Measurements from ENCODE around the gene IGLL1.
"Not testable (repeated sequence)": the region's sequence is repeated elsewhere in the genome, so short reads cannot be mapped to it uniquely, and the experiment has no call there.

IGLL1 gene

DNA sequence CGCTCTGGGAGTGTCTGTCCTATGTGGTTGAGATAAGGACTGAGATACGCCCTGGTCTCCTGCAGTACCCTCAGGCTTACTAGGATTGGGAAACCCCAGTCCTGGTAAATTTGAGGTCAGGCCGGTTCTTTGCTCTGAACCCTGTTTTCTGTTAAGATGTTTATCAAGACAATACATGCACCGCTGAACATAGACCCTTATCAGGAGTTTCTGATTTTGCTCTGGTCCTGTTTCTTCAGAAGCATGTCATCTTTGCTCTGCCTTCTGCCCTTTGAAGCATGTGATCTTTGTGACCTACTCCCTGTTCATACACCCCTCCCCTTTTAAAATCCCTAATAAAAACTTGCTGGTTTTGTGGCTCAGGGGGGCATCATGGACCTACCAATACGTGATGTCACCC lies 32.7 kb downstream of the IGLL1 start:
- H3K9me3 ChIP-seq (ENCODE audit: control insufficient read depth, insufficient read depth, low read length); H3K36me3 ChIP-seq (ENCODE audit: insufficient read depth, low read length); H3K9ac ChIP-seq (ENCODE audit: low read depth, low read length); H3K4me1 ChIP-seq (ENCODE audit: insufficient read depth, low read length): not testable (repeated sequence)

DNA sequence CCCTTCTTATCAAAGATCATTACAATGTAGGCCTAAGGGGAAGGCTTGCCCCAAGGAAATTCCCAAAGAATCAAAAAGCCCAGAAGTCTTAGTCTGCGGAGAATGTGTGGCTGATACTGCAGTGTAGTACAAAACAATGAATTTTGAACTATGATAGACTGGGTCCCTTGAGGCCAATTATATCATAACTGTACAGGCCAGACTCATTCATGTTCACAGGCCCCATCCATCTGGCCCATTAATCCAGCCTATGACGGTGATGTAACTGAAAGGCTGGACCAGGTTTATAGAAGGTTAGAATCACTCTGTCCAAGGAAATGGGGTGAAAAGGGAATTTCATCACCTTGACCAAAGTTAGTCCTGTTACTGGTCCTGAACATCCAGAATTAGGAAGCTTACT lies 35.2 kb downstream of the IGLL1 start:
- Histone ChIP-seq H3K9ac (ENCODE audit: low read depth, low read length) (no peak overlapping the region), H3K9me3 (ENCODE audit: control insufficient read depth, insufficient read depth, low read length) (no peaks in the 10 kb centered on the region), H3K36me3 (ENCODE audit: insufficient read depth, low read length) (no peaks in the 10 kb centered on the region; the same call in 1 of the 2 replicates), H3K4me1 (ENCODE audit: insufficient read depth, low read length) (no peaks in the 10 kb centered on the region)

DNA sequence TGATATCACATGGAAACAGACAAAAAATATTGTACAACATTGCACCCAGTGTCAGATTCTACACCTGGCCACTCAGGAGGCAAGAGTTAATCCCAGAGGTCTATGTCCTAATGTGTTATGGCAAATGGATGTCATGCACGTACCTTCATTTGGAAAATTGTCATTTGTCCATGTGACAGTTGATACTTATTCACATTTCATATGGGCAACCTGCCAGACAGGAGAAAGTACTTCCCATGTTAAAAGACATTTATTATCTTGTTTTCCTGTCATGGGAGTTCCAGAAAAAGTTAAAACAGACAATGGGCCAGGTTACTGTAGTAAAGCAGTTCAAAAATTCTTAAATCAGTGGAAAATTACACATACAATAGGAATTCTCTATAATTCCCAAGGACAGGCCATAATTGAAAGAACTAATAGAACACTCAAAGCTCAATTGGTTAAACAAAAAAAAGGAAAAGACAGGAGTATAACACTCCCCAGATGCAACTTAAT lies 36.5 kb downstream of the IGLL1 start:
- H3K9me3 ChIP-seq (ENCODE audit: control insufficient read depth, insufficient read depth, low read length); H3K4me1 ChIP-seq (ENCODE audit: insufficient read depth, low read length); H3K9ac ChIP-seq (ENCODE audit: low read depth, low read length); H3K36me3 ChIP-seq (ENCODE audit: insufficient read depth, low read length): not testable (repeated sequence)

DNA sequence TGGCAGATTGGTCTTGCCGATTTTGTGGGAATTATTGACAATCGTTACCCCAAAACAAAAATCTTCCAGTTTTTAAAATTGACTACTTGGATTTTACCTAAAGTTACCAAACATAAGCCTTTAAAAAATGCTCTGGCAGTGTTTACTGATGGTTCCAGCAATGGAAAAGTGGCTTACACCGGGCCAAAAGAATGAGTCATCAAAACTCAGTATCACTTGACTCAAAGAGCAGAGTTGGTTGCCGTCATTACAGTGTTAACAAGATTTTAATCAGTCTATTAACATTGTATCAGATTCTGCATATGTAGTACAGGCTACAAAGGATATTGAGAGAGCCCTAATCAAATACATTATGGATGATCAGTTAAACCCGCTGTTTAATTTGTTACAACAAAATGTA lies 37.2 kb downstream of the IGLL1 start:
- H3K36me3 ChIP-seq (ENCODE audit: insufficient read depth, low read length), result no peaks in the 10 kb centered on the region; the same call in 1 of the 2 replicates
- no peaks in the 10 kb centered on the region for H3K4me1 ChIP-seq (ENCODE audit: insufficient read depth, low read length)
- no peak overlapping the region for H3K9ac ChIP-seq (ENCODE audit: low read depth, low read length)
- no peaks in the 10 kb centered on the region for H3K9me3 ChIP-seq (ENCODE audit: control insufficient read depth, insufficient read depth, low read length)

GRCh38 chr22:23542391-23542790 lies 37.7 kb downstream of the IGLL1 start:
- not testable (repeated sequence) for H3K4me1 ChIP-seq (ENCODE audit: insufficient read depth, low read length); H3K9me3 ChIP-seq (ENCODE audit: control insufficient read depth, insufficient read depth, low read length); H3K9ac ChIP-seq (ENCODE audit: low read depth, low read length); H3K36me3 ChIP-seq (ENCODE audit: insufficient read depth, low read length)

GRCh38 chr22:23541849-23542281 lies 38.2 kb downstream of the IGLL1 start:
- not testable (repeated sequence) for H3K9ac ChIP-seq (ENCODE audit: low read depth, low read length); H3K9me3 ChIP-seq (ENCODE audit: control insufficient read depth, insufficient read depth, low read length); H3K4me1 ChIP-seq (ENCODE audit: insufficient read depth, low read length); H3K36me3 ChIP-seq (ENCODE audit: insufficient read depth, low read length)

DNA sequence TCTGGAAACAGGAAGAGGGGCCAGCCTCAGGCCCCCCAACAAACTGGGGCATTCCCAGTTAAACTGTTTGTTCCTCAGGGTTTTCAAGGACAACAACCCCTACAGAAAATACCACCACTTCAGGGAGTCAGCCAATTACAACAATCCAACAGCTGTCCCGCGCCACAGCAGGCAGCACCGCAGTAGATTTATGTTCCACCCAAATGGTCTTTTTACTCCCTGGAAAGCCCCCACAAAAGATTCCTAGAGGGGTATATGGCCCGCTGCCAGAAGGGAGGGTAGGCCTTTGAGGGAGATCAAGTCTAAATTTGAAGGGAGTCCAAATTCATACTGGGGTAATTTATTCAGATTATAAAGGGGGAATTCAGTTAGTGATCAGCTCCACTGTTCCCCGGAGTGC lies 39.3 kb downstream of the IGLL1 start:
- not testable (repeated sequence) for H3K9ac ChIP-seq (ENCODE audit: low read depth, low read length); H3K9me3 ChIP-seq (ENCODE audit: control insufficient read depth, insufficient read depth, low read length); H3K36me3 ChIP-seq (ENCODE audit: insufficient read depth, low read length); H3K4me1 ChIP-seq (ENCODE audit: insufficient read depth, low read length)

GRCh38 chr22:23539839-23540198 lies 40.3 kb downstream of the IGLL1 start:
- H3K36me3 ChIP-seq (ENCODE audit: insufficient read depth, low read length); H3K9me3 ChIP-seq (ENCODE audit: control insufficient read depth, insufficient read depth, low read length); H3K9ac ChIP-seq (ENCODE audit: low read depth, low read length): not testable (repeated sequence)
- peaks cover 13% of the 10 kb centered on the region for H3K4me1 ChIP-seq (ENCODE audit: insufficient read depth, low read length)

- H3K9me3 ChIP-seq (ENCODE audit: control insufficient read depth, insufficient read depth, low read length), result no peaks in the 10 kb centered on the region
- peaks cover 18% of the 10 kb centered on the region for H3K4me1 ChIP-seq (ENCODE audit: insufficient read depth, low read length)
- H3K36me3 ChIP-seq (ENCODE audit: insufficient read depth, low read length), result no peaks in the 10 kb centered on the region; the same call in 1 of the 2 replicates
- peak overlapping the region; percentile 35; the same call in 1 of the 2 replicates for H3K9ac ChIP-seq (ENCODE audit: low read depth, low read length)
Measured at GRCh38 chr22:23539135-23539838, 40.8 kb downstream of the IGLL1 start.

- H3K36me3 ChIP-seq (ENCODE audit: insufficient read depth, low read length), result not testable (repeated sequence)
- peaks cover 19% of the 10 kb centered on the region for H3K4me1 ChIP-seq (ENCODE audit: insufficient read depth, low read length)
Measured at GRCh38 chr22:23538696-23539030, 41.4 kb downstream of the IGLL1 start.

DNA sequence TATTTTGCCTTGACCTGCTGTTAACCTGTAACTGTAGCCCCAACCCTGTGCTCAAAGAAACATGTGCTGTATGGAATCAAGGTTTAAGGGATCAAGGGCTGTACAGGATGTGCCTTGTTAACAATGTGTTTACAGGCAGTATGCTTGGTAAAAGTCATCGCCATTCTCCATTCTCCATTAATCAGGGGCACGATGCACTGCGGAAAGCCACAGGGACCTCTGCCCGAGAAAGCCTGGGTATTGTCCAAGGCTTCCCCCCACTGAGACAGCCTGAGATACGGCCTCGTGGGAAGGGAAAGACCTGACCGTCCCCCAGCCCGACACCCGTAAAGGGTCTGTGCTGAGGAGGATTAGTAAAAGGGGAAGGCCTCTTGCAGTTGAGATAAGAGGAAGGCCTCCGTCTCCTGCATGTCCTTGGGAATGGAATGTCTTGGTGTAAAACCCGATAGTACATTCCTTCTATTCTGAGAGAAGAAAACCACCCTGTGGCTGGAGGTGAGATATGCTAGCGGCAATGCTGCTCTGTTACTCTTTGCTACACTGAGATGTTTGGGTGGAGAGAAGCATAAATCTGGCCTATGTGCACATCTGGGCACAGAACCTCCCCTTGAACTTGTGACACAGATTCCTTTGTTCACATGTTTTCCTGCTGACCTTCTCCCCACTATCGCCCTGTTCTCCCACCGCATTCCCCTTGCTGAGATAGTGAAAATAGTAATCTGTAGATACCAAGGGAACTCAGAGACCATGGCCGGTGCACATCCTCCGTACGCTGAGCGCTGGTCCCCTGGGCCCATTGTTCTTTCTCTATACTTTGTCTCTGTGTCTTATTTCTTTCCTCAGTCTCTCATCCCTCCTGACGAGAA lies 42.0 kb downstream of the IGLL1 start:
- not testable (repeated sequence) for H3K9me3 ChIP-seq (ENCODE audit: control insufficient read depth, insufficient read depth, low read length); H3K36me3 ChIP-seq (ENCODE audit: insufficient read depth, low read length)
- Histone ChIP-seq H3K4me1 (ENCODE audit: insufficient read depth, low read length) (peaks cover 20% of the 10 kb centered on the region), H3K9ac (ENCODE audit: low read depth, low read length) (peak overlapping the region; percentile 54)

More at GRCh38 chr22:23538696-23539030, 41.4 kb downstream of the IGLL1 start:
- H3K9ac ChIP-seq (ENCODE audit: low read depth, low read length), result peak overlapping the region; percentile 54
- H3K9me3 ChIP-seq (ENCODE audit: control insufficient read depth, insufficient read depth, low read length), result not testable (repeated sequence)

- Histone ChIP-seq H3K9ac (ENCODE audit: low read depth, low read length) (peak overlapping the region; percentile 54), H3K36me3 (ENCODE audit: insufficient read depth, low read length) (no peaks in the 10 kb centered on the region; the same call in 1 of the 2 replicates), H3K4me1 (ENCODE audit: insufficient read depth, low read length) (peaks cover 26% of the 10 kb centered on the region), H3K9me3 (ENCODE audit: control insufficient read depth, insufficient read depth, low read length) (no peaks in the 10 kb centered on the region)
Measured at GRCh38 chr22:23537416-23537815, 42.7 kb downstream of the IGLL1 start.

DNA sequence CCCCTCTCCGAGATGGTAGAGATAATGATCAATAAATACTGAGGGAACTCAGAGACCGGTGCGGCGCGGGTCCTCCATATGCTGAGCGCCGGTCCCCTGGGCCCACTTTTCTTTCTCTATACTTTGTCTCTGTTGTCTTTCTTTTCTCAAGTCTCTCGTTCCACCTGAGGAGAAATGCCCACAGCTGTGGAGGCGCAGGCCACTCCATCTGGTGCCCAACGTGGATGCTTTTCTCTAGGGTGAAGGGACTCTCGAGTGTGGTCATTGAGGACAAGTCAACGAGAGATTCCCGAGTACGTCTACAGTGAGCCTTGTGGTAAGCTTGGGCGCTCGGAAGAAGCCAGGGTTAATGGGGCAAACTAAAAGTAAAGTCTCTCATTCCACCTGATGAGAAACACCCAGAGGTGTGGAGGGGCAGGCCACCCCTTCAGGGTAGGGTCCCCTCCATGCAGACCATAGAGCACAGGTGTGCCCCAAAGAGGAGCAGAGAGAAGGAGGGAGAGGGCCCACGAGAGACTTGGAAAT lies 43.2 kb downstream of the IGLL1 start:
- peak overlapping the region; percentile 54 for H3K9ac ChIP-seq (ENCODE audit: low read depth, low read length)
- no peaks in the 10 kb centered on the region for H3K9me3 ChIP-seq (ENCODE audit: control insufficient read depth, insufficient read depth, low read length)
- peaks cover 29% of the 10 kb centered on the region for H3K4me1 ChIP-seq (ENCODE audit: insufficient read depth, low read length)
- no peaks in the 10 kb centered on the region; the same call in 1 of the 2 replicates for H3K36me3 ChIP-seq (ENCODE audit: insufficient read depth, low read length)

DNA sequence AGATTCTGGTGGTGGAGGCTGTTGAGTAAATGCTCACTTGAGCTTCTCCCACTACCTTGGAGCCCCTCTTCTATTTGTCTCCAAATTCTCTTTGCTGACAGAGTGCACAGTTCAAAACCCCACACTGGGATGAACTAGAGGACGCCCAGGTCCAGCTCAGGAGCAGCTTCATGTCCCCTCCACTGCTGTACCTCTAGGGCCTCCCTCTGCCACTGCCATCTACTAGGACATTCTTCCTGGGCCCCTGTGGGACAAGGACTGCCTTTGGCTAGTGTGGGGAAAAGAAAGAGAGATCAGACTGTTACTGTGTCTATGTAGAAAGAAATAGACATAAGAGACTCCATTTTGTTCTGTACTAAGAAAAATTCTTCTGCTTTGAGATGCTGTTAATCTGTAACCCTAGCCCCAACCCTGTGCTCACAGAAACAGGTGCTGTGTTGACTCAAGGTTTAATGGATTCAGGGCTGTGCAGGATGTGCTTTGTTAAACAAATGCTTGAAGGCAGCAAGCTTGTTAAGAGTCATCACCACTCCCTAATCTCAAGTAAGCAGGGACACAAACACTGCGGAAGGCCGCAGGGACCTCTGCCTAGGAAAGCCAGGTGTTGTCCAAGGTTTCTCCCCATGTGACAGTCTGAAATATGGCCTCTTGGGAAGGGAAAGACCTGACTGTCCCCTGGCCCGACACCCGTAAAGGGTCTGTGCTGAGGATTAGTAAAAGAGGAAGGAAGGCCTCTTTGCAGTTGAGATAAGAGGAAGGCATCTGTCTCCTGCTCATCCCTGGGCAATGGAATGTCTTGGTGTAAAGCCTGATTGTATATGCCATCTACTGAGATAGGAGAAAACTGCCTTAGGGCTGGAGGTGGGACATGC lies 44.1 kb downstream of the IGLL1 start:
- Histone ChIP-seq H3K9ac (ENCODE audit: low read depth, low read length) (peak overlapping the region; percentile 54; the same call in 1 of the 2 replicates), H3K4me1 (ENCODE audit: insufficient read depth, low read length) (peaks cover 32% of the 10 kb centered on the region)
- not testable (repeated sequence) for H3K36me3 ChIP-seq (ENCODE audit: insufficient read depth, low read length); H3K9me3 ChIP-seq (ENCODE audit: control insufficient read depth, insufficient read depth, low read length)

All from ES-I3 (cell line).